ENCODE measurements around the gene MAD2L2.

MAD2L2 gene

GRCh38 chr1:11705596-11705995 lies 24.6 kb upstream of the MAD2L2 start:
- no peak for DNase-seq (ENCODE audit: low read depth in 1 of 2, low spot score in 1 of 2)

GRCh38 chr1:11704691-11705475 lies 23.9 kb upstream of the MAD2L2 start:
- no peak for DNase-seq (ENCODE audit: low read depth in 1 of 2, low spot score in 1 of 2)

DNA sequence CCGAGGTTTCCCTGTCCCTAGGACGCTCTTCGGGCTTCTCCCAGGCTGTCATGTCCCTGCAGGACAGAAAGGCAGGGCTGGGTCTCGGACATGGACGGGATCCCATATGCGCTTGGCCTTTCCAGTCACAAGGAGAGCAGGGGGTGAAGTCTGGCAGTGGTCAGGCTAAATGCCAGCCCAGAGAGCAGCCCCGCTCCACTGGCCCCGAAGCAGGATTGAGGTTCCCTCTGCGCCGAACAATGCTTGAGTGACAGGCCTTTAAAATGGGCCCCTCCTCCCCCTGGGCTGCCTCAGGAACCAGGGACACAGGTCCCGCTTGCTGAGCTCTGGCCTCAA lies 23.2 kb upstream of the MAD2L2 start:
- DNase-seq (ENCODE audit: low read depth in 1 of 2, low spot score in 1 of 2) = no peak

DNA sequence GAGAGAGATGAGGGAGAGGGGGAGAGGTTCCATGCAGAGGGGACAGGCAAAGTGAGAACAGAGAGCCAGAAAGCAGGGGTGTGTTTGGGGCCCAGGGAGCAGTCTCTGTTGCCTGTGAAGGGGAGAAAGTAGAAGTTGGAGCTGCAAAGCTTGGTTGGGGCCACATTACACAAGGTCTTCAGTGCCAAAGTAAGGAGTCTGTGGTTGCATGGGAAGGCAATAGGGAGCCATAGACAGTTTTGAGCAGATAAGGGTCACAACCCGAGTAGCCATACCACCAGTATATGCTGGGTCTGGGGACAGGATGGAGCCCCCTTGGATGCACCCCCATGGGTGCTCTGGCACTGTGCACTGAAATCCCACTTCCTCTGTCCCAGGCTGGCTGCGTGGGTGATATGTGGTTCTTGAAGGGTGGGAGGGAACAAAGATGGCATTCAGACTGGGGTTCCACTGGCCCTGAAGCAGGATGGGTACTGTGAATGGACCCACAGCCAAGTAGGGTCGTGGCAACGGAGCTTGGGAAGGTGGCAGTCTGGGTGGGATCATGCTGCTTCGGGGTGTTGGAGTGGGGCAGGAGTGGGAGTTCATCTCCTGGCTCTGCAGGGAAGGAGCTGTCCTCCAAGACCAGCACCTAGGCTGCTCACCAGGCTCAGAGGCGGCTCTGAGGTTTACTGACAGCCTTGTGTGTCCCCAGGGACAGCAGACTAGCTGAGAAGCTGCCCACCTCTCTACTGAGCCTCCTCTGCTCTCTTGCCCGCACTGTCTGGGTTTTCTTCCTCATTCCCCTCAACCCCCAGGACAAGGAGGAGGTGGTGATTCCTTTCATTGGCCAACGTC lies 22.6 kb upstream of the MAD2L2 start:
- no peak for DNase-seq (ENCODE audit: low read depth in 1 of 2, low spot score in 1 of 2)

DNA sequence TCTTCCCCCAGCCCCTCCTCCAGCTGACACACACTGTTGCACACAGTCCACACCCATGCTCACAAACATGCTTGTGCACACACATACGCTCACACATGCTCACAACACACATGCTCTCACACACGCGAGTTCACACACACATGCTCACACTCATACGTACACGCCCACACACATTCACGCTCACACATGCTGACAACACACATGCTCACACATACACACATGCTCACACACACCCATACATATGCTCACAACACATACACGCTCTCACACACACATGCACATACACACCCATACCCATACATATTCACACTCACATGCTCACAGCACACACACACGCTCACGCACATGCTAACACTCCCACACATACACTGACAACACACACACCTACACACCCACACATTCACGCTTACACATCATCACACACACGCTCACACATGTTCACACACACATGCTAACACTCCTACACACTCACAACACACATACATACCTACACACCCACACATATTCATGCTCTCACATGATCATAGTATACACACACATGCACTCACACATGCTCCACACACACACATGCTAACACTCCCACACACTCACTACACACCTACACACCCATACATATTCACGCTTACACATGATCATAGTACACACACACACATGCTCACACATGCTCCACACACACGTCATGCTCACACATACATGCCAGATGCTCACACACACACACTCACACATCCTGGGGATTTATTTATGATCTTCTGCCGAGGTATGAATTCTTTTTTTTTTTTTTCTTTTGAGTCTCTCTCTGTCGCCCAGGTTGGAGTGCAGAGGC lies 21.2 kb upstream of the MAD2L2 start:
- no peak for DNase-seq (ENCODE audit: low read depth in 1 of 2, low spot score in 1 of 2)

- no peak for DNase-seq (ENCODE audit: low read depth in 1 of 2, low spot score in 1 of 2)
Observed at GRCh38 chr1:11701551-11701961, 20.6 kb upstream of the MAD2L2 start.

DNA sequence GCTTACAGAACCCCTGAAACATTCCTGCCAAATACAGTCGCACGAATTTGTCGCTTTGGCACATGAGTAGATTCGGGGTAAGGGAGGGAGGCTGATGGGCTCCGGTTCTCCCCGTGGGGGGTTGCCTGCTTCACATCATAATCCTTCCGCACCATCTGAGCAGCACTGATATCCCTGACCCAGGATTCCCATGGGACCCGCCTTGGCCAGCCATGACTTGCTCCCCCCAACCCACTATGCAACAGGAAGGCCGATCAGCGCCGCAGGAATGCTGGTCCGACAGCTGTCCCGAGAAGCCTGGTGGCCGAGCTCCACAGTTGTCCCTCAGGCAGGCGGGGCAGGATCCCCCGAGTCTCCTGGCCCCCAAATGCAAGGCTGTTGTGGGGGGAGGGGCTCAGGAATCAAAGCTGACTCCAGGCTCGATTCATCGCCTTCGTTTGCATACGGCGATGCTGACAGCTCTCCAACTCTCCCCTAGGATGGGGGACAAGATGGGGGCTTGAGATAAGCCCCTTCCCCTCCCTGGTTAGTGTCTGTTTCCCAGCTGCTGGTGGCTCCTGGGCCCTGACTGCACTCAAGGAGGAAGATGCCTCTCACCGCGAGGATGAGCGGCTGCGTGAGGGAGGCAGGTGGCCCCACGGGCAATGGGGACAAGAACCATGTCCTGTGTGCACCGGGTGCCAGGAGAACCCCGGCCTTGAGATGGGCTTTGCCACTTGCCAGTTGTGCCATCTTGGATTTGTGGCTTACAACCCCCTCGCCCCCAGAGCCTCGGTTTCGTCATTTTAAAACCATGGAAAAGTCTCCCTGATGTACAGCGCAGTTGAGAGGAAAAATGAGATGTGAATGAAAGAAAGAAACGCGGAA lies 19.9 kb upstream of the MAD2L2 start:
- DNase-seq (ENCODE audit: low read depth in 1 of 2, low spot score in 1 of 2) = no peak

- no peak for DNase-seq (ENCODE audit: low read depth in 1 of 2, low spot score in 1 of 2)
Observed at GRCh38 chr1:11697893-11698210, 16.9 kb upstream of the MAD2L2 start.

DNA sequence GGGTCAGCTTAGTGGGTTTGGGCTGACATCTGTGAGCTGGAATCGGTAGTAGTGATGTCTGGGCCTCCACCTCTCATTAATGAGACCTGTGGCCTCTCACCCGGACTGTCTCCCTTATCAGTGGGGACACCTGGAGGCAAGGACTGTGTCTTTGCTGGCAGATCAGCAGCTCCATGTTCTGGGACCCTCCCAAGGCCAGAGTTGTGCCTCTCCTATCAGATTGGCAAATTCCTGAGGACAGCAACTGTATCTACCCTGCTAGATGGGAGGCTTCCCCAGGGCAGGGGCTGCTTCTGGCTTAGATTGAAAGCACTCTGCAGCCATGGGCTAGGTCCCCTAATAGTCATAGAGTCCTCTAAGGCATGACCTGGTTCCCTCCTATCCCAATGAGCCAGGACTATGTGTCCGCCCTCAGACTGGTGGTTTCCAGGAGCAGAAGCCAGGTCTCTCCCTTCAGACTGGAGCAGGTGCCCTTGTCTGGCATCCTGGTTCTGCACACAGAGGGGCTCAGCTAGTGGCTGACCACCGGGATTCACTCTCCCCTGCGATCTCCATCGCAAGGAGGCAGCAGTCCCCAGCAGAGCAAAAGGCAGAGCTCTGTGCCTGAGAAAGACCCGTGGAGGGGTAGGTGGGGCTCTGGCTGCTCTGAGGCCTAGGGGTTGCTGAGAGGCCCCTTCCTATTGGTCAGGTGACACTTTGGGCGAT lies 16.4 kb upstream of the MAD2L2 start:
- no peak for DNase-seq (ENCODE audit: low read depth in 1 of 2, low spot score in 1 of 2)

DNA sequence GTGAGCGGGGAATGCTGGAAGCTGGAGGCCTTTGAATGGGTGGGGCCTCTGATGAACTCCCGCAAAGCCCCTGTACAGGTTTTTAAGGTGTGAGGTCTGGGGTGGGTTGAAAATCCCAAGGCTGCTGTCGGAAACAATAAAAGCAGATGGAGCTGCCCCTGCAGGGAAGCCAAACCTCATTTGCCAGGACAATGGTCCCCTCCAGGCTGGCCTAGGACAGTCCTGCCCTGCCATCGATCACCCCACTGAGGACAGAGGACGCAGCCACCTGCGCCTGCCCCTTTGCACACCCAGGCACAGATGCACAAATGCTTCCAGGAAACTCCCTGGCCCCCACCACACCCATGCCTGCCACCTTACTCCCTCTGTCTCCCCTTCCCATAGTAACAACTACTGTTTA lies 14.9 kb upstream of the MAD2L2 start:
- DNase-seq (ENCODE audit: low read depth in 1 of 2, low spot score in 1 of 2) = no peak

DNA sequence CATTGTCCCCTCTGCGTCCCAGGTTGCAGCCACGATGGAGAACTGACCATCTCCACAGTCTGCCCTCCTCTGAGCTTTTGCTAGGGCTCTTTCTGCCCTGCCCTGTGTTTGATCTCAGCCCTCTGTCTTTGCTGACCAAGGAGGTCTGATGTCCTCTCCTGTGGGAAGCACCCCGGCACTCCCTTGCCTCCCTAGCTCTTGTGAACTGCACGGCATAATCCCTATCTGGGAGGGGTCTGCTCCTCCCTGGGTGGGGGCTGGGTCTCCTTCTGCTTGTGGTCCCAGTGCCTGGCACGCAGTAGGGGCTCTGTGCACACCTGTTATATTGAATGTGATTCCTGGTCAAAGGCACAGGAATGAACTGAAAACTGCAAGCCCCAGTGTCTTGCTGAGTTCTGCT lies 13.0 kb upstream of the MAD2L2 start:
- no peak for DNase-seq (ENCODE audit: low read depth in 1 of 2, low spot score in 1 of 2)

- DNase-seq (ENCODE audit: low read depth in 1 of 2, low spot score in 1 of 2) = no peak
Observed at GRCh38 chr1:11693024-11693590, 12.2 kb upstream of the MAD2L2 start.

GRCh38 chr1:11691928-11692711 lies 11.2 kb upstream of the MAD2L2 start:
- no peak for DNase-seq (ENCODE audit: low read depth in 1 of 2, low spot score in 1 of 2)

DNA sequence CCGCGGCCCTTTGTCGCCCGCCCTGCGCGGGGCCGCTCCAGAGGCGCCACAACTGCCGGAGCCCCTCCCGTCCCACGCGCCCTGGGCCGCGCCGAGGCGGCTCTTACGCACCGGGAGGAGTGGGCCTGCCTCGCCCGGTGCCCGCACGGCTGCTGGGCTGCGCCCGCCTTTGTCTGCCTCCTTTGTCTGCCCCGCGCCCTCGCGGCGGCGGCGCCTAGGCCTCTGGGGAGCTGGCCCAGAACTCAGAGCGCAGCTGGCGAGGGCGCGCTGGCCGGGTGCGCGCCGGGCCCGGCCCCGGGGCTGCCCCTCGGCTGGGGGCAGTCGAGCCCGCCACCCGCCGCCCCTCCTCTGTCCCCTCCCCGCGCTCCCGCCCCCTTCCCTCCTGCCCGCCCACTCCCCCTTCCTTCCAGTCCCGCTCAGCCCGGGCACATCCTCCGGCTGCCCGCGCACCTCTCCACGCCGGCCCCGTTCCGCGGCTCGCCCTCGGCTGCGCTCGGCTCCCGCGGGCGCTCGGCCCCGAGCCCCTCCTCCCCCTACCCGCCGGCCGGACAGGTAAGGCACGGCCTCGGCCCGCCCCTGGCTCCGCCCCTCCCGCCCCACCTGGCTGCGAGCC lies 10.5 kb upstream of the MAD2L2 start, which contains the start of gene DRAXIN:
Gene DRAXIN, plus strand, starts transcription at position 409 of the 613 bp plus-strand sequence. CDS start 14,549 bp downstream, outside the sequence.
- DNase-seq (ENCODE audit: low read depth in 1 of 2, low spot score in 1 of 2) = no peak

GRCh38 chr1:11690397-11691301 lies 9.7 kb upstream of the MAD2L2 start:
- no peak for DNase-seq (ENCODE audit: low read depth in 1 of 2, low spot score in 1 of 2)

DNA sequence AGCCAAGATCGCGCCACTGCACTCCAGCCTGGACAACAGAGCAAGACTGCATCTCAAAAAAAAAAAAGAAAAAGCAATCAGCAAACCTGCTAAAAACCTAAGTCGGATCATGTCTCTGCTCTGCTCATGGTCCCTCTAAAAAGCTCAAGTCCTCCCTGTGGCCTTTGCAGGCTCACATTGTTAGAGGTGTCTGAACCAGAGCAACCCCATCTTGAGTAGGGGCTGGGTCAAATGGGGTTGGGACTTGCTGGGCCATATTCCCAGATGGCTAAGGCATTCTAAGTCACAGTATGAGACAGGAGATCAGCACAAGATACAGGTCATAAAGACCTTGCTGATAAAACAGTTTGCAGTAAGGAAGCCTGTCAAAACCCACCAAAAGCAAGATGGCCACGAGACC lies 7.6 kb upstream of the MAD2L2 start:
- DNase-seq (ENCODE audit: low read depth in 1 of 2, low spot score in 1 of 2) = no peak

DNA sequence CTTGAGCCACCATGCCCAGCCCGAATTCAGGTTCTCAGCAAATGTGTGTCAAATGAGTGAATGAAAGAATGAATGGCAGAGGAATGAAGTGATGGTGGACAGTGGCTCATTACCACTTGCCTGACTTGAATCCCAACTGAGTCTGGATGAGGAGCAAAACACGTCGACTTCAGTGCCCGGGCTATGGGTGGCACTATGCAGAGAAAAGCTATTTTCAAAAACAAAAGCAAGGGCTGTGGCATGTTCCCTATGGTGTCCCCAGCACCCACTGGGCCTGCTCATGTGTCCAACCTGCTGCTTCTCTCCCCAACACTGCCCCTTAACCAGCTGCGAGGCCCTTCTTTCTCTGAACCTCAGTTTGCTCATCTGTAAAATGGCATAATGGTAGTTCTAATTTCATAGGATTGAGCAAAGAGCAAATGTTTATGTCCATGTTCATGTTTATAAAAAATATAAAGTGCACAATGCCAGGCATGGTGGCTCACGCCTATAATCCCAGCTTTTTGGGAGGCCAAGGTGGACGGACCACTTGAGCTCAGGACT lies 4.3 kb upstream of the MAD2L2 start:
- no peak for DNase-seq (ENCODE audit: low read depth in 1 of 2, low spot score in 1 of 2)
